HEK293 (cell line): ENCODE measurements around the gene MTARC2.
A peak's percentile ranks its signal among the peaks of the same experiment; 100 is the strongest.
"Not testable (repeated sequence)": the region's sequence is repeated elsewhere in the genome, so short reads cannot be mapped to it uniquely, and the experiment has no call there.

Experiments used
- CTCF ChIA-PET: fragments of 350-600 bp; formaldehyde crosslinking; extraction: SDS; loops from one replicate; lab custom pipeline; 2021; ENCODE audit warnings: antibody characterized with exemption; lab: Yijun Ruan, JAX
- POLR2A ChIA-PET: fragments of 300-600 bp; formaldehyde crosslinking; extraction: SDS; loops from one replicate; lab custom pipeline; 2020; ENCODE audit warnings: antibody characterized with exemption, inconsistent platforms; lab: Yijun Ruan, JAX
- H3K27ac ChIP-seq: fragments of 200-500 bp; sonication (Bioruptor generic); 2 replicates; pipeline ENCODE4 v1.5.1; 2014; ENCODE audit warnings: low read depth, low read length, control low read depth, inconsistent platforms; ENCODE audit errors: extremely low read depth
- H3K36me3 ChIP-seq, 2 experiments: fragments of 200-500 bp in 1 of 2; sonication (Bioruptor generic) in 1 of 2; 1 replicate in 1 of 2; 2 replicates in 1 of 2; pipeline ENCODE4 v1.5.1; 2014 to 2017; ENCODE audit warnings: inconsistent platforms in 2 of 2, low read length in 2 of 2; ENCODE audit not compliant: control insufficient read depth in 2 of 2, insufficient read depth in 1 of 2
- H3K4me1 ChIP-seq: fragments of 200-500 bp; sonication (Bioruptor generic); 2 replicates; pipeline ENCODE4 v1.5.1; 2014; ENCODE audit warnings: mild to moderate bottlenecking, low read length, inconsistent platforms; ENCODE audit not compliant: control insufficient read depth, insufficient read depth
- H3K4me3 ChIP-seq: 2 replicates; pipeline ENCODE4 v1.5.1; 2011; ENCODE audit warnings: low read depth, mild to moderate bottlenecking, control low read depth, low read length, moderate library complexity
- H3K9me3 ChIP-seq: fragments of 200-500 bp; sonication (Bioruptor generic); 2 replicates; pipeline ENCODE4 v1.5.1; 2014; ENCODE audit warnings: low read depth, low read length, inconsistent platforms; ENCODE audit not compliant: control insufficient read depth, insufficient read depth
- OSR2 ChIP-seq: fragments of 450-650 bp; formaldehyde crosslinking; IDR thresholded peaks from 2 replicates; pipeline ENCODE4 v1.5.1; 2016; ENCODE audit warnings: missing biosample characterization, missing genetic modification characterization
- SETDB1 ChIP-seq: IDR thresholded peaks from one replicate; pipeline ENCODE4 v1.6.1; 2017; ENCODE audit warnings: mild to moderate bottlenecking, low read length, moderate library complexity, mixed read lengths; ENCODE audit not compliant: insufficient read length
- YY1 ChIP-seq: fragments of 450-650 bp; formaldehyde crosslinking; IDR thresholded peaks from 2 replicates; pipeline ENCODE4 v1.5.1; 2018; ENCODE audit warnings: missing biosample characterization, missing genetic modification characterization
- ZBTB48 ChIP-seq: fragments of 450-650 bp; formaldehyde crosslinking; IDR thresholded peaks from 2 replicates; pipeline ENCODE4 v1.5.1; 2016; ENCODE audit warnings: missing biosample characterization, missing genetic modification characterization
- ZFP37 ChIP-seq: fragments of 450-650 bp; formaldehyde crosslinking; IDR thresholded peaks from 2 replicates; pipeline ENCODE4 v1.5.1; 2016; ENCODE audit warnings: missing biosample characterization, missing genetic modification characterization
- ZNF501 ChIP-seq: fragments of 450-650 bp; formaldehyde crosslinking; IDR thresholded peaks from 2 replicates; pipeline ENCODE4 v1.5.1; 2016; ENCODE audit warnings: missing biosample characterization, missing genetic modification characterization
- ZNF510 ChIP-seq: fragments of 450-650 bp; formaldehyde crosslinking; IDR thresholded peaks from 2 replicates; pipeline ENCODE4 v1.5.1; 2018; ENCODE audit warnings: mild to moderate bottlenecking, missing genetic modification characterization, missing biosample characterization; ENCODE audit not compliant: insufficient replicate concordance
- ZNF529 ChIP-seq: fragments of 450-650 bp; formaldehyde crosslinking; IDR thresholded peaks from 2 replicates; pipeline ENCODE4 v1.5.1; 2017; ENCODE audit warnings: missing genetic modification characterization, missing biosample characterization; ENCODE audit not compliant: insufficient replicate concordance
- TF ChIP-seq, protein P1 (sequence below): fragments of 450-650 bp; formaldehyde crosslinking; IDR thresholded peaks from 2 replicates; pipeline ENCODE4 v1.5.1; 2016; ENCODE audit warnings: missing biosample characterization, missing genetic modification characterization
- TF ChIP-seq, protein P2 (sequence below): fragments of 450-650 bp; formaldehyde crosslinking; IDR thresholded peaks from 2 replicates; pipeline ENCODE4 v1.5.1; 2017; ENCODE audit warnings: missing biosample characterization, missing genetic modification characterization
- TF ChIP-seq, protein P3 (sequence below): fragments of 450-650 bp; formaldehyde crosslinking; IDR thresholded peaks from 2 replicates; pipeline ENCODE4 v1.5.1; 2016; ENCODE audit warnings: missing biosample characterization, missing genetic modification characterization

Gene MTARC2

DNA sequence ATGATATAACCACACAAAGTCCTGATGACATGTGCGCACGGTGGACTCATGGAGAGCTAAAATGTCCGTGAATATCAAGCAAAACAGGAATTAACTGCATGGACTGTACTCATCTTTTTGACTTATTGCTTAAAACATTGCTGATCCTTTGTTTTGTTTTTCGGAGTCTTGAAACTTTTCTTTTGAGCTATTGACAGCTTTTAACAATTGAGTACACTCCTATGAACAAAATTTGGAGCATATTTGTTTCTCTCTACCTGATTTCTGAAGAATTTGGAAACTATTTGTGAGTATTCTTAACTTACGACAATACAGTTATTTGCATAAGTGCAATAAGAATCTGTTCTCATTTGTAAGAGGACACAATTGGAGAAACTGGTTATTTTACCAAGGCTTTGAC lies 32.1 kb upstream of the MTARC2 start:
- TF ChIP-seq SETDB1 (peak; percentile 91), ZNF529 (tag by site-specific recombination) (peak; percentile 10)
- CTCF ChIA-PET = interaction anchor here (0.9 kb wide), 1 partner anchor 17 kb away, joined by 3 read pairs; no protein-coding TSS in a partner anchor

DNA sequence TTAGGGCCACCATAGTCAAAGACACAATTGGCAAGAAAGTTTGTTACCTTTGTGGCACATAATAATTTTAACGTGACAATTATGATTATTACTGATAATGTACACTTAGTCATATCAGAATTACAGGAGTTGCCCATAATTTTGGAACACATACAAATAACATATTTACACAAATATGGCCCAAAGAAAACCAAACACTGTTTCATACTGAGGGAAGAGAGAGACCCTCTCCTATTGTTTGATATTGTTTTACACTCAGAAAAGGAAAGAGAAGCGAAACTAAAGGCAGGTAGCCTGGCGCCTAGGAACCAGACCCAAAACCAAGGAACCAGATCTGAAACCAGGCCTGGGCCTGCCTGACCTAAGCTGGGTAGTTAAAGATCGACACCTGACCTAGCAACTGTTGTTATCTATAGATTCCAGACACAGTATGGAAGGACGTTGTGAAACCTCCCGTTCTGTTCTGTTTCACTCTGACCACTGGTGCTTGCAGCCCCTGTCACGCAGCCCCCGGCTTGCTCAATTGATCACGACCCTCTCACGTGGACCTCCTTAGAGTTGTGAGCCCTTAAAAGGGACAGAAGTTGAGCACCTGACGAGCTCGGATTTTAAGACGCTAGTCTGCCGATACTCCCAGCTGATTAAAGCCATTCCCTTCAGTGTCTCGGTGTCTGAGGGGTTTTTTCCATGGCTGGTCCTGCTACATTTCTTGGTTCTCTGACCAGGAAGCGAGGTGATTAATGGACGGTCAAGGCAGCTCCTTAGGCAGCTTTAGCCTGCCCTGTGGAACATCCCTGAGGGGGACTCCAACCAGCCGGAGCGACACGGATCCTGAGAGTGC lies 30.1 kb upstream of the MTARC2 start:
- ChIA-PET POLR2A (no interaction called here), CTCF (no interaction called here)
- no peak overlapping the region for H3K27ac ChIP-seq
- no peaks in the 10 kb centered on the region for H3K36me3 ChIP-seq
- no peaks in the 10 kb centered on the region for H3K9me3 ChIP-seq
- H3K4me3 ChIP-seq = no peak overlapping the region
- no peaks in the 10 kb centered on the region for H3K4me1 ChIP-seq
- TF ChIP-seq, protein P1, sequence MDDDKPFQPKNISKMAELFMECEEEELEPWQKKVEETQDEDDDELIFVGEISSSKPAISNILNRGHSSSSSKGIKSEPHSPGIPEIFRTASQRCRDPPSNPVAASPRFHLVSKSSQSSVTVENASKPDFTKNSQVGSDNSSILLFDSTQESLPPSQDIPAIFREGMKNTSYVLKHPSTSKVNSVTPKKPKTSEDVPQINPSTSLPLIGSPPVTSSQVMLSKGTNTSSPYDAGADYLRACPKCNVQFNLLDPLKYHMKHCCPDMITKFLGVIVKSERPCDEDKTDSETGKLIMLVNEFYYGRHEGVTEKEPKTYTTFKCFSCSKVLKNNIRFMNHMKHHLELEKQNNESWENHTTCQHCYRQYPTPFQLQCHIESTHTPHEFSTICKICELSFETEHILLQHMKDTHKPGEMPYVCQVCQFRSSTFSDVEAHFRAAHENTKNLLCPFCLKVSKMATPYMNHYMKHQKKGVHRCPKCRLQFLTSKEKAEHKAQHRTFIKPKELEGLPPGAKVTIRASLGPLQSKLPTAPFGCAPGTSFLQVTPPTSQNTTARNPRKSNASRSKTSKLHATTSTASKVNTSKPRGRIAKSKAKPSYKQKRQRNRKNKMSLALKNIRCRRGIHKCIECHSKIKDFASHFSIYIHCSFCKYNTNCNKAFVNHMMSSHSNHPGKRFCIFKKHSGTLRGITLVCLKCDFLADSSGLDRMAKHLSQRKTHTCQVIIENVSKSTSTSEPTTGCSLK (tag by site-specific recombination) = no peak
- TF ChIP-seq OSR2 (tag by site-specific recombination) = no peak
- TF ChIP-seq ZNF501 (tag by site-specific recombination) = no peak
- TF ChIP-seq ZNF510 (tag by site-specific recombination) = no peak
- TF ChIP-seq, protein P2, sequence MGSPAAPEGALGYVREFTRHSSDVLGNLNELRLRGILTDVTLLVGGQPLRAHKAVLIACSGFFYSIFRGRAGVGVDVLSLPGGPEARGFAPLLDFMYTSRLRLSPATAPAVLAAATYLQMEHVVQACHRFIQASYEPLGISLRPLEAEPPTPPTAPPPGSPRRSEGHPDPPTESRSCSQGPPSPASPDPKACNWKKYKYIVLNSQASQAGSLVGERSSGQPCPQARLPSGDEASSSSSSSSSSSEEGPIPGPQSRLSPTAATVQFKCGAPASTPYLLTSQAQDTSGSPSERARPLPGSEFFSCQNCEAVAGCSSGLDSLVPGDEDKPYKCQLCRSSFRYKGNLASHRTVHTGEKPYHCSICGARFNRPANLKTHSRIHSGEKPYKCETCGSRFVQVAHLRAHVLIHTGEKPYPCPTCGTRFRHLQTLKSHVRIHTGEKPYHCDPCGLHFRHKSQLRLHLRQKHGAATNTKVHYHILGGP (tag by site-specific recombination) = no peak
- no peak for TF ChIP-seq ZBTB48 (tag by site-specific recombination)
- TF ChIP-seq, protein P3, sequence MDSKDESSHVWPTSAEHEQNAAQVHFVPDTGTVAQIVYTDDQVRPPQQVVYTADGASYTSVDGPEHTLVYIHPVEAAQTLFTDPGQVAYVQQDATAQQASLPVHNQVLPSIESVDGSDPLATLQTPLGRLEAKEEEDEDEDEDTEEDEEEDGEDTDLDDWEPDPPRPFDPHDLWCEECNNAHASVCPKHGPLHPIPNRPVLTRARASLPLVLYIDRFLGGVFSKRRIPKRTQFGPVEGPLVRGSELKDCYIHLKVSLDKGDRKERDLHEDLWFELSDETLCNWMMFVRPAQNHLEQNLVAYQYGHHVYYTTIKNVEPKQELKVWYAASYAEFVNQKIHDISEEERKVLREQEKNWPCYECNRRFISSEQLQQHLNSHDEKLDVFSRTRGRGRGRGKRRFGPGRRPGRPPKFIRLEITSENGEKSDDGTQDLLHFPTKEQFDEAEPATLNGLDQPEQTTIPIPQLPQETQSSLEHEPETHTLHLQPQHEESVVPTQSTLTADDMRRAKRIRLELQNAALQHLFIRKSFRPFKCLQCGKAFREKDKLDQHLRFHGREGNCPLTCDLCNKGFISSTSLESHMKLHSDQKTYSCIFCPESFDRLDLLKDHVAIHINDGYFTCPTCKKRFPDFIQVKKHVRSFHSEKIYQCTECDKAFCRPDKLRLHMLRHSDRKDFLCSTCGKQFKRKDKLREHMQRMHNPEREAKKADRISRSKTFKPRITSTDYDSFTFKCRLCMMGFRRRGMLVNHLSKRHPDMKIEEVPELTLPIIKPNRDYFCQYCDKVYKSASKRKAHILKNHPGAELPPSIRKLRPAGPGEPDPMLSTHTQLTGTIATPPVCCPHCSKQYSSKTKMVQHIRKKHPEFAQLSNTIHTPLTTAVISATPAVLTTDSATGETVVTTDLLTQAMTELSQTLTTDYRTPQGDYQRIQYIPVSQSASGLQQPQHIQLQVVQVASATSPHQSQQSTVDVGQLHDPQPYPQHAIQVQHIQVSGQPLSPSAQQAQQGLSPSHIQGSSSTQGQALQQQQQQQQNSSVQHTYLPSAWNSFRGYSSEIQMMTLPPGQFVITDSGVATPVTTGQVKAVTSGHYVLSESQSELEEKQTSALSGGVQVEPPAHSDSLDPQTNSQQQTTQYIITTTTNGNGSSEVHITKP (tag by site-specific recombination) = no peak
- TF ChIP-seq YY1 (tag by site-specific recombination) = no peak
- no peak for TF ChIP-seq ZFP37 (tag by site-specific recombination)

More for the DNA sequence above, 32.1 kb upstream of the MTARC2 start:
- H3K9me3 ChIP-seq, H3K4me3 ChIP-seq, H3K27ac ChIP-seq, POLR2A ChIA-PET, H3K4me1 ChIP-seq, H3K36me3 ChIP-seq: not testable (repeated sequence)

DNA sequence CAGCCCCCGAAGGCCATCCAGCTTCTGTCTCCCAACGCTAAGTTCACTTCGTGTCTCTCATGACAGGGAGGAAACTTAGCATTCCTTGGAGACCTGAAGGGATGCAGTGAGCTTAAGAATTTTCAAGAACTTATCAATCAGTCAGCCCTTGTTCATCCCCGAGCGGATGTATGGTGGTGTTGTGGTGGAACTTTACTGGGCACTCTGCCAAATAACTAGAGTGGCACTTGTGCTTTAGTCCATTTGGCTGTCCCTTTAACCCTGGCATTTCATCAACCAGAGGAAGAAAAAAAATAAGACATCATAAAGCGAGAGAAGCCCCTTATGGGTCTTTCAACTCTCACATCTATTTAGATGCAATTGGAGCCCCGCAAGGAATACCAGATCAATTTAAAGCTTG lies 26.9 kb upstream of the MTARC2 start:
- H3K9me3 ChIP-seq, H3K4me1 ChIP-seq, POLR2A ChIA-PET, H3K36me3 ChIP-seq, H3K4me3 ChIP-seq, H3K27ac ChIP-seq: not testable (repeated sequence)
- CTCF ChIA-PET = interaction anchor here (0.6 to 2.7 kb wide), 2 partner anchors 13 to 194 kb away, joined by 4 to 16 read pairs; no protein-coding TSS in a partner anchor
